GM18508 (cell line): ENCODE data around the gene PNPLA4.
A peak's percentile ranks its signal among the peaks of the same experiment; 100 is the strongest.

Experiments
- ATAC-seq: cut with Tn5 transposase; IDR thresholded peaks from one replicate; pipeline ENCODE4 v1.9.1; 2021; ENCODE audit warnings: moderate number of reproducible peaks; ENCODE audit not compliant: insufficient read depth, unreplicated experiment

Gene PNPLA4

GRCh38 chrX:7927259-7928167 lies at the start of gene PNPLA4:
TSS of gene PNPLA4 (minus strand) at chrX:7927413. CDS start at chrX:7926119, 1,294 bp downstream.
- ATAC-seq, result peak; percentile 83

- ATAC-seq, result no peak
Observed at GRCh38 chrX:7972586-7972985, 45.4 kb upstream of the PNPLA4 start.

GRCh38 chrX:7970428-7970827 lies 43.2 kb upstream of the PNPLA4 start:
- ATAC-seq, result no peak

GRCh38 chrX:7965436-7965835 lies 38.2 kb upstream of the PNPLA4 start:
- ATAC-seq, result no peak

GRCh38 chrX:7960246-7960645 lies 33.0 kb upstream of the PNPLA4 start:
- ATAC-seq, result no peak

GRCh38 chrX:7953446-7953845 lies 26.2 kb upstream of the PNPLA4 start:
- no peak for ATAC-seq

GRCh38 chrX:7950865-7951264 lies 23.7 kb upstream of the PNPLA4 start:
- ATAC-seq, result peak; percentile 93

- no peak for ATAC-seq
Observed at GRCh38 chrX:7948483-7948882, 21.3 kb upstream of the PNPLA4 start.

- ATAC-seq, result no peak
Observed at GRCh38 chrX:7946960-7947359, 19.7 kb upstream of the PNPLA4 start.

- no peak for ATAC-seq
Observed at GRCh38 chrX:7943600-7944245, 16.5 kb upstream of the PNPLA4 start.

GRCh38 chrX:7941390-7942042 lies 14.3 kb upstream of the PNPLA4 start:
- peak; percentile 50 for ATAC-seq

GRCh38 chrX:7934026-7934425 lies 6.8 kb upstream of the PNPLA4 start:
- no peak for ATAC-seq

GRCh38 chrX:7926914-7927258 lies 327 bp downstream of the PNPLA4 start:
- no peak for ATAC-seq

GRCh38 chrX:7926501-7926900 lies 712 bp downstream of the PNPLA4 start:
- no peak for ATAC-seq

GRCh38 chrX:7925867-7926472 lies 1.2 kb downstream of the PNPLA4 start:
- ATAC-seq, result peak; percentile 28

GRCh38 chrX:7921750-7922149 lies 5.5 kb downstream of the PNPLA4 start:
- ATAC-seq, result no peak

GRCh38 chrX:7908821-7909220 lies 18.4 kb downstream of the PNPLA4 start:
- ATAC-seq, result no peak

GRCh38 chrX:7904562-7904961 lies 22.7 kb downstream of the PNPLA4 start:
- ATAC-seq, result no peak

GRCh38 chrX:7891928-7892327 lies 35.3 kb downstream of the PNPLA4 start:
- no peak for ATAC-seq

GRCh38 chrX:7889680-7890079 lies 37.5 kb downstream of the PNPLA4 start:
- ATAC-seq, result no peak

GRCh38 chrX:7889135-7889534 lies 38.1 kb downstream of the PNPLA4 start:
- ATAC-seq, result no peak
